Stimulated activated CD4-positive, alpha-beta T cell treated with anti-CD3 and anti-CD28 coated beads, TNF-alpha, amount 100 ng/mL, for 4 hours (primary cell): Measurements from ENCODE around the gene TIGD3.
A peak's percentile ranks its signal among the peaks of the same experiment; 100 is the strongest.
"Not testable (repeated sequence)": the region's sequence is repeated elsewhere in the genome, so short reads cannot be mapped to it uniquely, and the experiment has no call there.

Experiments used
- DNase-seq, 3 experiments: peaks; one replicate each; pipeline ENCODE4 v3.0.0-alpha.2; 2020; ENCODE audit warnings: low read depth in 3 of 3

Gene TIGD3

GRCh38 chr11:65323813-65324212, 30.7 kb upstream of the TIGD3 start:
- DNase-seq, result no peak

GRCh38 chr11:65325435-65325834, 29.1 kb upstream of the TIGD3 start:
- DNase-seq, result no peak

- no peak for DNase-seq
Measured at GRCh38 chr11:65327021-65327420, 27.5 kb upstream of the TIGD3 start.

- no peak for DNase-seq
Measured at GRCh38 chr11:65329478-65329877, 25.1 kb upstream of the TIGD3 start.

GRCh38 chr11:65329944-65330403, 24.6 kb upstream of the TIGD3 start:
- DNase-seq, result peak; percentile 56 to 79 (median 58)

GRCh38 chr11:65330544-65330943, 24.0 kb upstream of the TIGD3 start:
- no peak for DNase-seq

- DNase-seq, result not testable (repeated sequence)
Measured at GRCh38 chr11:65332591-65332990, 22.0 kb upstream of the TIGD3 start.

GRCh38 chr11:65334696-65335295, 19.8 kb upstream of the TIGD3 start:
- no peak for DNase-seq

- DNase-seq, result no peak
Measured at GRCh38 chr11:65338676-65339075, 15.9 kb upstream of the TIGD3 start.

- no peak for DNase-seq
Measured at GRCh38 chr11:65340226-65340625, 14.3 kb upstream of the TIGD3 start.

GRCh38 chr11:65341856-65342255, 12.7 kb upstream of the TIGD3 start:
- no peak for DNase-seq

GRCh38 chr11:65351511-65351910, 3.0 kb upstream of the TIGD3 start:
- no peak for DNase-seq

GRCh38 chr11:65352783-65353182, 1.8 kb upstream of the TIGD3 start:
- DNase-seq, result no peak

- no peak for DNase-seq
Measured at GRCh38 chr11:65353376-65353775, 1.2 kb upstream of the TIGD3 start.

- DNase-seq, result no peak
Measured at GRCh38 chr11:65353900-65354264, 669 bp upstream of the TIGD3 start.

- peak in 2 of 3 experiments; percentile 50 to 54 for DNase-seq
Measured at GRCh38 chr11:65355013-65355775, 643 bp downstream of the TIGD3 start.

- DNase-seq, result no peak
Measured at GRCh38 chr11:65355776-65356393, 1.3 kb downstream of the TIGD3 start.

- DNase-seq, result no peak
Measured at GRCh38 chr11:65356394-65356972, 1.9 kb downstream of the TIGD3 start.

- DNase-seq, result no peak
Measured at GRCh38 chr11:65357856-65358356, 3.4 kb downstream of the TIGD3 start.

- no peak for DNase-seq
Measured at GRCh38 chr11:65362320-65362931, 7.9 kb downstream of the TIGD3 start.

- no peak for DNase-seq
Measured at GRCh38 chr11:65362966-65363365, 8.4 kb downstream of the TIGD3 start.

GRCh38 chr11:65363770-65364169, 9.2 kb downstream of the TIGD3 start:
- DNase-seq, result no peak
